Stimulated activated naive CD8-positive, alpha-beta T cell treated with anti-CD3 and anti-CD28 coated beads, Interleukin-15, Interleukin-2, amounts not matched to agents 100 ng/mL and 50 ng/mL, for 24 hours (primary cell): ENCODE measurements around the gene ANKS1B.
"Not testable (repeated sequence)": the region's sequence is repeated elsewhere in the genome, so short reads cannot be mapped to it uniquely, and the experiment has no call there.

ENCODE experiments used
- H3K27ac Mint-ChIP-seq: one replicate; pipeline ENCODE4 v1.8.0; 2021; ENCODE audit warnings: mild to moderate bottlenecking, mixed read lengths
- H3K27me3 Mint-ChIP-seq: one replicate; pipeline ENCODE4 v1.8.0; 2021; ENCODE audit warnings: mixed read lengths
- H3K36me3 Mint-ChIP-seq: one replicate; pipeline ENCODE4 v1.8.0; 2021; ENCODE audit warnings: low read depth, mixed read lengths
- H3K4me1 Mint-ChIP-seq: one replicate; pipeline ENCODE4 v1.8.0; 2021; ENCODE audit warnings: low read depth, mixed read lengths
- H3K4me3 Mint-ChIP-seq: one replicate; pipeline ENCODE4 v1.8.0; 2021; ENCODE audit warnings: mild to moderate bottlenecking, mixed read lengths
- H3K9me3 Mint-ChIP-seq: one replicate; pipeline ENCODE4 v1.8.0; 2021; ENCODE audit warnings: mixed read lengths

The ANKS1B gene

DNA sequence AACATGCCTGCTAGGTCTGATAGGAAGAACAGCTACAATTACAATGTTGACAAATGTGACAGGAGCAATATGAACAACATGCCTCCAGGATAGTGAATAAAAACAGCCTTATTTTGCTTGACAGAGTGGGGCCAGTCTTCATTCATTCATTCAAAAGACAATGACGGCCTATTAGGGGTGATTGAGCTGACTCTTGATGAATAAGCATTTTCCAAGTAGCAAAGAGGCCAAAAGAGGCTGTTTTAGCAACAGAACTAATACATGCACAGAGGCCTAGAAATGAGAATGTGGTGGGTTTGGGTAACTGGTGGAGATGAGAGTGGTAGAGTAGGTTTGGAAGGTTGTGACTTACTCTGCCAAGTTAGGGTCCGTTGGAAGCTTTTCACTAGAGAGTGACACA, 1201.3 kb downstream of the ANKS1B start:
- Mint-ChIP-seq H3K27me3 (peaks cover 14% of the 10 kb centered on the region), H3K27ac (no peak overlapping the region), H3K36me3 (no peaks in the 10 kb centered on the region), H3K4me3 (no peak overlapping the region), H3K4me1 (no peaks in the 10 kb centered on the region), H3K9me3 (no peaks in the 10 kb centered on the region)

DNA sequence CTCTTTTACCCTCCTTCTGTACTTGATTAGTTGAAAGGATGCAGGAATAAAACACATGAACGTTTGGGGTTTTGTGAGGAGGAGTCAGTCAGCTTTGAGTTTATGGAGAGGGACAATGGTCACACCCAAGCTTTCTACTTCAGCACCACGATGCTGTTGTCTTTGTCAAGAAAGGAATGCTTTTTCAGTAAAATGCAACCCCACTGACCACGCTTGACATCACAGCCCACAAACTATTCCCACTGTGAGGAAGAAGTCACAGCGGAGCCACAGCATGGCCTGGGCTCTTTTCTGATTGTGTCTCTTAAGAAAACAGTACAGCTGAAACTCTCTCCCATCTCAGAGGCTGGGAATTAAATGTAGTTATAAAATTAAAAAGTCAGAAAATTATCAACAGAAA, 1204.5 kb downstream of the ANKS1B start:
- H3K4me3 Mint-ChIP-seq: no peak overlapping the region
- no peaks in the 10 kb centered on the region for H3K36me3 Mint-ChIP-seq
- H3K27ac Mint-ChIP-seq: no peak overlapping the region
- H3K9me3 Mint-ChIP-seq: no peaks in the 10 kb centered on the region
- no peaks in the 10 kb centered on the region for H3K4me1 Mint-ChIP-seq
- H3K27me3 Mint-ChIP-seq: peaks cover 7% of the 10 kb centered on the region

GRCh38 chr12:98772818-98773217, 1211.9 kb downstream of the ANKS1B start:
- H3K36me3 Mint-ChIP-seq: no peaks in the 10 kb centered on the region
- peaks cover 5% of the 10 kb centered on the region for H3K9me3 Mint-ChIP-seq
- no peaks in the 10 kb centered on the region for H3K4me1 Mint-ChIP-seq
- H3K27ac Mint-ChIP-seq: no peak overlapping the region
- no peak overlapping the region for H3K4me3 Mint-ChIP-seq
- H3K27me3 Mint-ChIP-seq: peaks cover 5% of the 10 kb centered on the region

DNA sequence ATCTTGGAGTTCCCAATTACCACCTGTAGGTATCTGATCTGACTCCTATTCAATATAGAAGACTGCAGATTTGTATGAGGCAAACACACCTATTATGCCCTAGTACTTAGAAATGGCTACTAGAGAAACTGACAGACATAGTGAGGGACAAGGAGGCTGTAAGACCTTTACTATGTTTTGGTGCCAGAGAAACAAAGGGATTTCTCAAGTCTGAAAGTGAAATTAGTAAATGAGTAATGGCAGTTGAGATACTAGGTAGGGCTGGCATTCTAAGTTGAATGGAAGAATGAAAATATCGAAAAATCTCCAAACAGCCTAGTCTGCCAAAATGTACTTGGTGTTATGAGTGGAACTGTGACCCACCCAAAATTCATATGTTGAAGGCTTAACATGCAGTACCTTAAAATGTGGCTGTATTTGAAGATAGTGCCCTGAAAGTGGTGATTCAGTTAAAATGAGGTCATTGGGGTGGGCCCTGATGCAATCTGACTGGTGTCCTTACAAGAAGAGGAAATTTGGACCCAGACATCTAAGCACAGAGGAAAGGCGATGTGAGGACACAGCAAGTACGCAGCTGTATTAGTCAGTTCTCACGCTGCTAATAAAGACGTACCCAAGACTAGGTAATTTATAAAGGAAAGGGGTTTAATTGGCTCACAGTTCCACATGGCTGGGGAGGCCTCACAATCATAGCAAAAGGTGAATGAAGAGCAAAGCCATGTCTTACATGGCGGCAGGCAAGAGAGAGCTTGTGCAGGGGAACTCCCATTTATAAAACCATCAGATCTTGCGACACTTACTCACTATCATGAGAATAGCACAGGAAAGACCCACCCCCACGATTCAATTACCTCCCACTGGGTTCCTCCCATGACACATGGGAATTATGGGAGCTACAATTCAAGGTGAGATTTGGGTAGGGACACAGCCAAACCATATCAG, 1212.7 kb downstream of the ANKS1B start:
- H3K4me3 Mint-ChIP-seq: no peak overlapping the region
- H3K27ac Mint-ChIP-seq: no peak overlapping the region
- no peaks in the 10 kb centered on the region for H3K4me1 Mint-ChIP-seq
- peaks cover 9% of the 10 kb centered on the region for H3K27me3 Mint-ChIP-seq
- H3K9me3 Mint-ChIP-seq: peaks cover 5% of the 10 kb centered on the region
- H3K36me3 Mint-ChIP-seq: no peaks in the 10 kb centered on the region

- Mint-ChIP-seq H3K27me3 (peaks cover 9% of the 10 kb centered on the region), H3K9me3 (peaks cover 5% of the 10 kb centered on the region), H3K27ac (no peak overlapping the region), H3K36me3 (no peaks in the 10 kb centered on the region), H3K4me1 (no peaks in the 10 kb centered on the region), H3K4me3 (no peak overlapping the region)
These were observed 1214.5 kb downstream of the ANKS1B start for GRCh38 chr12:98770230-98770629.

DNA sequence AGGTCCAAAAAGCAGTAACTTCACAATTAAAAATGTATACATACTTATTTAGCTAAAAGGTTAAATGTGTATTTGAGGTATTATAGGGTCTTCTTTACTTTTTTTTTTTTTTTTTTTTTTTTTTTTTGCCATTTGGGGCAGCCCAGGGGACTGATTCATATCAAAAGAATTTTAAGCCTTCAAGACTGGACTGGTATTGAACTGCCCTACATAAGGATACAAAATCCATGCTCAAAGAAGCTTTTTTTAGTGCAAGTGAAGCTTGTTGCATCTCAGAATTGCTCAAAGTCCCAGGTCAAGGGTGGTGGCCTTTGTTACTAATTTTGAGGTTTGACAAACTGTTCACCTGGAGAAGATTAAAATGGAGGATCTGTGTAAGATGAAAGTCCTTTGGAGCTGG, 1215.7 kb downstream of the ANKS1B start:
- no peak overlapping the region for H3K4me3 Mint-ChIP-seq
- H3K27ac Mint-ChIP-seq: no peak overlapping the region
- H3K36me3 Mint-ChIP-seq: no peaks in the 10 kb centered on the region
- H3K27me3 Mint-ChIP-seq: peaks cover 9% of the 10 kb centered on the region
- H3K9me3 Mint-ChIP-seq: peaks cover 5% of the 10 kb centered on the region
- H3K4me1 Mint-ChIP-seq: no peaks in the 10 kb centered on the region

GRCh38 chr12:98767248-98767647, 1217.5 kb downstream of the ANKS1B start:
- H3K36me3 Mint-ChIP-seq: no peaks in the 10 kb centered on the region
- H3K4me3 Mint-ChIP-seq: no peak overlapping the region
- no peaks in the 10 kb centered on the region for H3K4me1 Mint-ChIP-seq
- peaks cover 3% of the 10 kb centered on the region for H3K9me3 Mint-ChIP-seq
- no peak overlapping the region for H3K27ac Mint-ChIP-seq
- H3K27me3 Mint-ChIP-seq: peaks cover 9% of the 10 kb centered on the region

DNA sequence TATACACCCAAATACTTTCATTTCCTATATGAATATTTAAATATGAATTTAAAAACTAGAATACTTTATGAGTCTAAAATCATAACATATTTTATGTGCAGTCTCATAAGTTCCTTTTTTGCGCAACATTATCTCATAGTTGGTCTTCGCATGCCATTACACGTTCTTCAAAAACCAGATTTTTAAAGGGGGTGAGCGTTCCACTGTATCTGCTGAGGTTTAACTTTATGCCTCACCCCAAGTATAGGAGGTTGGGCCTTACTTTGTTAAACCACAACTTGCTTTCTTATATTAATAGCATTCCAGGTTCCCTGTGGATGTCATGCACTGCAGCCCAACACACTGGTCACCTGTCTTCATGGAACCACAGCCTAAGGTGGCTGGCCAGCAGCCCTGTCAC, 1221.1 kb downstream of the ANKS1B start:
- Mint-ChIP-seq H3K27ac (no peak overlapping the region), H3K4me3 (no peak overlapping the region), H3K4me1 (no peaks in the 10 kb centered on the region)

DNA sequence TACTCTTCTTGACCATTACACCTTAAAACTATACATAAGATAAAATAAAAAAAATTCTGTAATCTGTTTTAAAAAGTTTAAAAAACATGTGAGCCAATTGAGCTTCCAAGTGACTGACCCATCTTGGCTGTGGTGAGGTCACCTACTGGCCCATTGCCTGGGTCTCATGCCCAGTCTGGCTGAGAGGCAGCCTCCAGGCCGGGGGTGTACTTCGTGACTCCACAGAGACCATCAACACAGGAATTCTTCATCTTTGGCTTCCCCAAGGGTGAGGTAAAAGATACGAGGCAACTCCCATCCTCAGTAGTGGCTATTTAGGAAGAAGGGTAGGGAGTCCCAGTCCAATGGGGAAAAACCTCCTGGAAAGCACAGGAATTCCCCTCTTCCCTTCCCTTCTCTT, 1226.4 kb downstream of the ANKS1B start:
- H3K27ac Mint-ChIP-seq: no peak overlapping the region
- no peak overlapping the region for H3K4me3 Mint-ChIP-seq

More for the DNA sequence above, 1221.1 kb downstream of the ANKS1B start:
- peaks cover 13% of the 10 kb centered on the region for H3K27me3 Mint-ChIP-seq
- no peaks in the 10 kb centered on the region for H3K36me3 Mint-ChIP-seq
- H3K9me3 Mint-ChIP-seq: no peaks in the 10 kb centered on the region

GRCh38 chr12:98757455-98757854, 1227.3 kb downstream of the ANKS1B start:
- Mint-ChIP-seq H3K4me1 (peaks cover 12% of the 10 kb centered on the region), H3K36me3 (no peaks in the 10 kb centered on the region), H3K27ac (no peak overlapping the region), H3K9me3 (no peaks in the 10 kb centered on the region), H3K4me3 (no peak overlapping the region), H3K27me3 (peaks cover 9% of the 10 kb centered on the region)

More for the DNA sequence above, 1226.4 kb downstream of the ANKS1B start:
- H3K4me1 Mint-ChIP-seq: peaks cover 12% of the 10 kb centered on the region
- peaks cover 9% of the 10 kb centered on the region for H3K27me3 Mint-ChIP-seq
- no peaks in the 10 kb centered on the region for H3K9me3 Mint-ChIP-seq
- no peaks in the 10 kb centered on the region for H3K36me3 Mint-ChIP-seq

DNA sequence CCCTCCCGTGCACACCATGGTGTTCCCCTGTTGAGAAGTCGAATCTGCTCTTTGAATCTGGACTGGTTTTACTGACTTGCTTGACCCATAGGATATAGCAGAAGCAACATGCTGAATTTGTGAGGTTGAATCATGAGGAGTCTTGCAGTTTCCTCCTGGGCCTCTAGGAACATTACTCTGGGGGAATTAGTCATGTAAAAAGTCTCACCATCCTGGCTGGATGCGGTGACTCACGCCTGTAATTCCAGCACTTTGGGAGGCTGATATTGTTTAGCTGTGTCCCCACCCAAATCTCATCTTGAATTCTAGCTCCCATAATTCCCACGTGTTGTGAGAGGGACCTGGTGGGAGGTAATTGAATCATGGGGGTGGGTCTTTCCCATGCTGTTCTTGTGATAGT, 1228.9 kb downstream of the ANKS1B start:
- H3K4me3 Mint-ChIP-seq, H3K9me3 Mint-ChIP-seq, H3K27me3 Mint-ChIP-seq, H3K27ac Mint-ChIP-seq, H3K36me3 Mint-ChIP-seq: not testable (repeated sequence)
- H3K4me1 Mint-ChIP-seq: peaks cover 12% of the 10 kb centered on the region

DNA sequence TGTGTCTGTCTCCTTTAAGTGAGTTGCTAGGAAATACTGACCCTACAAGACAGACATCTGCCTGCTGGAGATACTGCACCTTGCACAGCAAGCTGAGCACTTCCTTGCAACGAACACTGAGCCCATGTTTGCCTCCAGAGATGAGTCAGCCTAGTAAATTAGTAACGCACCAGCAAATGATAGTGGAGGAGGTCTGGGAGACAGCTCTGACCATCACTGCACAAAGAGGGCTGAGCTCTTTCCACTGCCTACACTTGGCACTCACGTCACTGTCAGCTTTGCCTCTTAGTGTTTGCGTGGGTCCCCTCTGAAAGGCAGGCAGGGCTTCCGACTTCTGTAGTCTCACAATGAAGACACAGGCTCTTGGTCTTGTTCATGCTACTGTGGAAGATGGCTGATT, 1230.6 kb downstream of the ANKS1B start:
- Mint-ChIP-seq H3K4me3 (no peak overlapping the region), H3K9me3 (no peaks in the 10 kb centered on the region), H3K4me1 (peaks cover 12% of the 10 kb centered on the region), H3K27me3 (peaks cover 4% of the 10 kb centered on the region), H3K27ac (peak overlapping the region; percentile 59), H3K36me3 (no peaks in the 10 kb centered on the region)

- no peaks in the 10 kb centered on the region for H3K9me3 Mint-ChIP-seq
- H3K4me1 Mint-ChIP-seq: peaks cover 12% of the 10 kb centered on the region
- no peaks in the 10 kb centered on the region for H3K36me3 Mint-ChIP-seq
- H3K27ac Mint-ChIP-seq: no peak overlapping the region
- H3K27me3 Mint-ChIP-seq: peaks cover 9% of the 10 kb centered on the region
- no peak overlapping the region for H3K4me3 Mint-ChIP-seq
These were observed 1232.0 kb downstream of the ANKS1B start for GRCh38 chr12:98752726-98753125.

DNA sequence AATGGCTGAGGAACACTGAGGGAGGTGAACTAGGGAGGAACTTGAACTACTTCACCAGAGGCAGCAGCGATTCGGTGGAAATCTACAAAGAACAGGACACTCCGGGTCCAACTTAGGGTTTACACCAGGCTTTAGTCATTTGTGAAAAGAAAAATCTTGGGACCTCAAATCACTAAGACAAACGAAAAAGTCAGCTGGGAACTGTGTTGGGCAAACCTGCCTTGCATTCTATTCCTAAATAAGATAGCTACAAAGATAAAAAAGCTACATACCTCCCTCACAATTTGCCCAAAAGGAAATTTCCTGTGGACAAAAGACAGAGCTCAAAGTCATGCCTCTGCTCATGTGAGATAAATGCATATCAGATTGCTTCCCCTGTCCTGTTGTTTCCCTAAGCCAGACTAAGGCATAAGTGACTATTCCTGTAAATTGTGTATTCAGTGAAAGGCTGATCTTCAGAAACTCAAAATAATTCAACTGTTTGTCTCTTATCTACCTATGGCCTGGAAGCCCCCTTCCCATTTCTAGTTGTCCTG, 1233.1 kb downstream of the ANKS1B start:
- Mint-ChIP-seq H3K9me3 (no peaks in the 10 kb centered on the region), H3K4me1 (peaks cover 16% of the 10 kb centered on the region), H3K4me3 (no peak overlapping the region), H3K36me3 (no peaks in the 10 kb centered on the region), H3K27ac (no peak overlapping the region), H3K27me3 (peaks cover 20% of the 10 kb centered on the region)

DNA sequence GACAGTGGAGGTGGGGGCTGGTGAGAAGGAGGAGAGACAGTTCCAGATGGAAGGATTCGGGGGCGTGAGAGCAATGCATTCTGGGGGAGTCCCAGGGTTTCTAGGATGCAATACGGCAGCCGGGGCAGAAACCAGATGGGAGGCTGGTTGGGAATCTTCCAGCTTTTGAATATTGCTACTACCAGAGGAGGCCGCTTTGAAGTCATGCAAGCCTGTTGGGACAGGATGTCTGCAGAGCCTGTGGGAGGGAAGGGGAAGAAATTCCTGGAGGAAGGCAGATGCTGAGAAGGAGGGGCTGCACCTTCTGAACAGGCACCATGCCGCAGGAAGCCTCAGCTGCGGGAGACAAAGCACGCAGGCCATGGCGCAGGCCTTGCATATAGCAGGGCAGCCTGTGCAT, 1234.2 kb downstream of the ANKS1B start:
- H3K9me3 Mint-ChIP-seq: no peaks in the 10 kb centered on the region
- H3K27ac Mint-ChIP-seq: no peak overlapping the region
- peaks cover 25% of the 10 kb centered on the region for H3K4me1 Mint-ChIP-seq
- peaks cover 28% of the 10 kb centered on the region for H3K27me3 Mint-ChIP-seq
- H3K36me3 Mint-ChIP-seq: no peaks in the 10 kb centered on the region
- H3K4me3 Mint-ChIP-seq: no peak overlapping the region
